A673 (cell line): ENCODE measurements around the gene CHST12. TPM values are rescaled to one million over a fixed set of nuclear protein-coding genes. Genes with fewer than 3 reads are reported as not detected.

ENCODE experiments used
- BruUV-seq: library from RNA; stranded (reverse); fragments of 400-500 nt; replicated peaks from 2 replicates; lab custom pipeline; 2021; lab: Mats Ljungman, UMichigan
- CTCF ChIA-PET: fragments of 300-600 bp; sonication (Branson Sonifier 250); formaldehyde crosslinking; loops from one replicate; lab custom pipeline; 2022; ENCODE audit warnings: antibody characterized with exemption; lab: Charles Lee
- POLR2A ChIA-PET: fragments of 300-600 bp; sonication (Branson Sonifier 250); formaldehyde crosslinking; loops from one replicate; lab custom pipeline; 2022; ENCODE audit warnings: antibody characterized with exemption; ENCODE audit not compliant: low non-redundant PET; lab: Charles Lee
- DNase-seq: peaks from one replicate; pipeline ENCODE4 v3.0.0-alpha.2; 2015; ENCODE audit warnings: low spot score
- H3K27ac ChIP-seq: fragments of 200-600 bp; sonication (generic); 2 replicates; pipeline ENCODE4 v1.5.1; 2016; ENCODE audit warnings: mixed run types, low read depth, mild to moderate bottlenecking, mixed read lengths, antibody characterized with exemption, low read length; ENCODE audit not compliant: poor library complexity, severe bottlenecking
- H3K27me3 ChIP-seq: fragments of 200-600 bp; sonication (generic); replicated peaks from 2 replicates; pipeline ENCODE4 v1.6.1; 2017; ENCODE audit warnings: mixed run types, low read depth, mild to moderate bottlenecking, mixed read lengths, antibody characterized with exemption, low read length; ENCODE audit not compliant: insufficient read depth, poor library complexity
- H3K36me3 ChIP-seq: fragments of 200-600 bp; sonication (generic); 2 replicates; pipeline ENCODE4 v1.6.1; 2016; ENCODE audit warnings: mixed run types, mild to moderate bottlenecking, mixed read lengths, antibody characterized with exemption, low read length; ENCODE audit not compliant: insufficient read depth, poor library complexity, severe bottlenecking
- H3K4me1 ChIP-seq: fragments of 200-600 bp; sonication (generic); 2 replicates; pipeline ENCODE4 v1.6.1; 2017; ENCODE audit warnings: mixed run types, mild to moderate bottlenecking, mixed read lengths, antibody characterized with exemption, low read length; ENCODE audit not compliant: insufficient read depth, poor library complexity, severe bottlenecking
- H3K4me3 ChIP-seq: fragments of 200-600 bp; sonication (generic); 2 replicates; pipeline ENCODE4 v1.5.1; 2016; ENCODE audit warnings: low read depth, mixed run types, mild to moderate bottlenecking, mixed read lengths, low read length; ENCODE audit not compliant: poor library complexity, severe bottlenecking
- H3K9me3 ChIP-seq: fragments of 200-600 bp; sonication (generic); 2 replicates; pipeline ENCODE4 v1.6.1; 2016; ENCODE audit warnings: mixed run types, low read depth, mild to moderate bottlenecking, mixed read lengths, antibody characterized with exemption, low read length; ENCODE audit not compliant: poor library complexity, severe bottlenecking
- CTCF ChIP-seq: fragments of 300-800, 200-600 bp; sonication (generic); conservative IDR thresholded peaks from 2 replicates; pipeline ENCODE4 v1.5.1; 2017; ENCODE audit warnings: low read depth, mild to moderate bottlenecking, antibody characterized with exemption, low read length, moderate library complexity, mixed read lengths
- EZH2 ChIP-seq: fragments of 200-600 bp; sonication (generic); IDR thresholded peaks from 2 replicates; pipeline ENCODE4 v1.6.1; 2017; ENCODE audit warnings: borderline replicate concordance, low read depth, mild to moderate bottlenecking, mixed read lengths, antibody characterized with exemption, low read length; ENCODE audit not compliant: poor library complexity, severe bottlenecking
- intact Hi-C: fragments of 100-400 bp; cut with micrococcal nuclease; formaldehyde crosslinking; loops from one replicate; pipeline ENCODE4 v1.10.0; 2022; ENCODE audit not compliant: unreplicated experiment
- total RNA-seq: library from RNA; stranded (reverse); gene quantifications from 2 replicates; pipeline ENCODE4 v1.2.3, GENCODE V29; 2021

The CHST12 gene
- total RNA-seq, 1 experiment from 2014 or later = 21.8 TPM

- H3K36me3 ChIP-seq = peaks cover 3% of the 10 kb centered on the region
- TF ChIP-seq EZH2 (no peak), CTCF (no peak)
- H3K4me1 ChIP-seq = no peaks in the 10 kb centered on the region
- ChIA-PET CTCF (no interaction called here), POLR2A (no interaction called here)
- no peak for DNase-seq
- H3K27me3 ChIP-seq = no peaks in the 10 kb centered on the region
- BruUV-seq = no TSS peak
- no peaks in the 10 kb centered on the region for H3K9me3 ChIP-seq
- H3K27ac ChIP-seq = no peak overlapping the region
- intact Hi-C loops = no loop called here
- no peak overlapping the region for H3K4me3 ChIP-seq
These were observed 35.4 kb downstream of the CHST12 start for GRCh38 chr7:2438775-2439174.

- Histone ChIP-seq H3K4me1 (no peaks in the 10 kb centered on the region), H3K4me3 (no peak overlapping the region), H3K9me3 (no peaks in the 10 kb centered on the region), H3K36me3 (peaks cover 3% of the 10 kb centered on the region), H3K27ac (no peak overlapping the region), H3K27me3 (no peaks in the 10 kb centered on the region)
- DNase-seq = no peak
- POLR2A ChIA-PET = no interaction called here
- intact Hi-C loops = no loop called here
- CTCF ChIA-PET = interaction anchor here (0.6 kb wide), 1 partner anchor 239 kb away, joined by 3 read pairs; no protein-coding TSS in a partner anchor
- TF ChIP-seq CTCF = no peak
- no peak for TF ChIP-seq EZH2
- BruUV-seq = no TSS peak
These were observed 37.3 kb downstream of the CHST12 start for GRCh38 chr7:2440608-2441245.

GRCh38 chr7:2441430-2442058 is 38.1 kb downstream of the CHST12 start:
- POLR2A ChIA-PET = no interaction called here
- Histone ChIP-seq H3K4me3 (no peak overlapping the region), H3K27me3 (no peaks in the 10 kb centered on the region), H3K4me1 (no peaks in the 10 kb centered on the region), H3K36me3 (no peaks in the 10 kb centered on the region), H3K9me3 (no peaks in the 10 kb centered on the region), H3K27ac (no peak overlapping the region)
- no peak for DNase-seq
- intact Hi-C loops = no loop called here
- CTCF ChIA-PET = interaction anchor here (0.6 kb wide), 1 partner anchor 239 kb away, joined by 3 read pairs; no protein-coding TSS in a partner anchor
- BruUV-seq = no TSS peak
- TF ChIP-seq EZH2 = no peak
